NCI-H146 (cell line): ENCODE measurements around the gene SGO1.

Experiments used
- DNase-seq: peaks from one replicate; lab custom pipeline; 2025; lab: John Stamatoyannopoulos, UW

The SGO1 gene

DNA sequence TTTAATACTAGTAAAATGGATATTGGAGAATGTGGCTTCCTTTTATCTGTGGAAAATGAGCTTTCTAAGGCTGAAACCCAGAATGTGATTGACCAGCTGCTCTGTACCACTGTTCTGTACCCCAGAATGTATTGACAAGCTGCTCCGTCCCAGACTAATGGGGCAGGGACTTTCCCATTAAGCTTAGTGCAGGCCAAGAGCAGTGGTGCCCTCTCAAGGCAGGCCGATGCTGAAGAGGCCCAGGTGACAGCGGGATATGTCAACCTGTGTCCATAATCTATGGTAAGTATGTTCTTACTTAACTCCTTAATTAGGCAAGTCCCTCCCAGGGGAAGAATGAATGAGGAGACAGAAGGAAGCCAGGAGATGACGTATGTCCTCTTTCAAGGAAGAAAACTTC is 31.1 kb downstream of the SGO1 start:
- no peak for DNase-seq

DNA sequence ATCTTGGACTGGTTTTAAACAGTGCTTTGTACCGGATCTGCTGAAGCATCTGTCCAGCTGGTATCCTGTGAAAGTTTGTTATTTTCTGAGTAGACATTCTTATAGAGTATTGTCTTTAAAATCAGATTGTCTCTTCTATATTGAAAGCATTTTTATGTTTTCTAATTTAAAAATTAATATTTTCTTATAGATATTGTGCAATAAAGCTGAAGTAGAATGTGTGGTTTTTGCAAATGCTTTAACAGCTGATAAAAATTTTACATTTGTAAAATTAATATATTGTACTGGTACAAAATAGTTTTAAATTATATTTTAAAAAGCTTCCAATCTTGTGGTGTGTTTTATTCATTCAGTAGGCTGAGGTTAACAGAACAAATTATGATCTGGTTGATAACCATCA is 31.9 kb downstream of the SGO1 start:
- no peak for DNase-seq

GRCh38 chr3:20148466-20148865 is 37.5 kb downstream of the SGO1 start:
- DNase-seq: no peak

DNA sequence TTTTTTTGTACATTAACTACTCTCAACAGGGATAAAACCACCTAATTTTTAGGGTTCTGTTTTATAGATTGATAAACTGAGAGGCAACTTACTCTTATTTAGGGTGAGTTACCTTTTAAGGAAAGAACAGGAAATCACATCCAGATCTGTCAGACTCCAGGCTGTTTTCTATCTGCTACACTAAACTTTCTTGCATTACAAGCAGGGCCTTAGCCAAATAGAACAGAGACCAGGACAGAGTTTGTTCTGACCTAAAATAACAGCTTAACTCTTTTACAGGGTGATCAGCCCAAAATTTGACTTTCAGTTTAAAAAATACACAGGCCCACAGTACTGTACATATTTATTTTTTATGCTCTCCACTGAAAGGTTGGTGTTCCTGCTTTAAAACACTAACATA is 38.6 kb downstream of the SGO1 start:
- no peak for DNase-seq

- DNase-seq: no peak
These were observed 39.7 kb downstream of the SGO1 start for GRCh38 chr3:20146301-20146700.

- DNase-seq: no peak
These were observed 40.1 kb downstream of the SGO1 start for GRCh38 chr3:20145874-20146273.

DNA sequence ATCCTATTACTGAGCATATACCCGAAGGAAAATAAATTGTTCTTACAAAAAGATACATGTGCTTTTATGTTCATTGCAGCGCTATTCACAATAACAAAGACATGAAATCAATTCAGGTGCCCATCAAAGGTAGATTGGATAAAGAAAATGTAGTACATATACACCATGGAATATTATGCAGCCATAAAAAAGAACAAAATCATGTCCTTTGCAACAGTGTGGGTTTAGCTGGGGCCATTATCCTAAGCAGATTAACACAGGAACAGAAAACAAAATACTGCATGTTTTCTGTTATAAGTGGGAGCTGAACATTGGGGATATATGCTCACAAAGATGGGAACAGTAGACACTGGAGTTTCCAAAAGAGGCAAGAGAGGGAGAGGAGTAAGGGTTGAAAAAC is 42.5 kb downstream of the SGO1 start:
- no peak for DNase-seq

DNA sequence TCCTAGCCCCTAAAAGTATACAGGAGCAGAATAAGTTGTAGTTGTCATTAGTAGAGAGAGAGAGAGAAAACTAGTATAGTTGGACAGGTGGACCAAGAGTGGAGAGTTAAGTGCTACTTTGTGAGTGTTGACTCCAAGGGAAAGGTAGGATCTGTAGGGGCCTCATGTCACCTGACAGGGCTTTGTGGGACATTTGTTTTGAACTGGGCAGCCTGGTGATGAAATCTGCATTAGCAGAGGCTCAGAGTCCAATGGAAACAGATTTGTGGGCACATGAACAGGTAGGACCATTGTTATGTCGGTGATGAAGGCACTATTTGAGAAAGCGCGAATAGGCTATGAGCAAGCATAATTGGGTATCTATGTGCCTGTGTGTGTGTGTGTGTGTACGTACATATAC is 43.5 kb downstream of the SGO1 start:
- no peak for DNase-seq

DNA sequence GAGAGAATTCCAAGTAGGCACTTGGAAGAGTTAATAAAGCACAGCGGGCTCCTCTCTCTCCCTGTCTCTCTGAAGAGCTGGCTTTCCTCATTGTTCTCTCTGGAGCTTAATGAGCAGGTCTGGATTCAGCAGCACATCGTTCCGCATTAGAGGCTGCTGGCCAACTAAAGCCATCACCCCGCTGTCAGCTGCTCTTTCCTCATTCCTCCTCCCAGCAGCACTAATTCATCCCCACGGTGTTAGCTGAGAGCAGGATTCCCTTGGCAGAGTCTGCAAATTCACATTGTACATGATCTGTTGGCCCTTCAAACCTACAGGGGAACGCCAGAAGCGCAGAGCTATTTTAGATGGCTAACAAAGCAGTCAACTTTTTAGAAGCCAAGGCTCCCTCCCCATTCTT is 44.2 kb downstream of the SGO1 start:
- DNase-seq: no peak

- no peak for DNase-seq
These were observed 44.7 kb downstream of the SGO1 start for GRCh38 chr3:20141316-20141715.

DNA sequence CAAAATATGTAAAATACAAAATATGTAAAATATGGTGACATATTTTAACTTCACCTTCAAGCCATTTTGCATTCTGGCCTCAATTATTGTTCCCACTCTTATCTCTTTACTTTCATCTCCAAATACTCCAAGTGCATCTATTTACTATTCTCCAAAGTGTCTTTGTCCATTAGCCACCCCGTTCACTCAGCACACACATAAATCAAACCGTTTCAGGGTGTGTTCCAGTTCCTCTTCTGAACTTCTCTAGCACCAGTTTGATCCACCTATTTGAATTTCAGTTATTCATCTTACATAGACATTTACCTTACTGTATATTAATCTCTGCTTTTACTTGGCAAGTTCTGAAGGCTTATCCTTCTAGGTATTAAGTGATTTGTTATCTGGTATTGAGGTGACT is 45.1 kb downstream of the SGO1 start:
- DNase-seq: no peak

DNA sequence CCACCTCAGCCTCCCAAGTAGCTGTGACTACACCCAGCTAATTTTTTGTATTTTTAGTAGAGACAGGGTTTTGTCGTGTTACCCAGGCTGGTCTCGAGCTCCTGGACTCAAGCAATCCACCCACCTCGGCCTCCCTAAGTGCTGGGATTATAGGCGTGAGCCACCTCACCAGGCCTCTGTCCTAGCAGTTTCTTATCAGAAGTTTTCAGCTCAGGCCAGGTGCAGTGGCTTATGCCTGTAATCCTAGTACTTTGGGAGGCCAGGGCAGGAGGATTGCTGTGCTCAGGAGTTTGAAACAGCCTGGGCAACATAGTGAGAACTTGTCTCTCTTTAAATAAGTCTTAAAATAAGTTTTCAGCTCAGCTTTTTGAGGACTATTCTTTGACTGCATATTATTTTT is 48.4 kb downstream of the SGO1 start:
- no peak for DNase-seq

GRCh38 chr3:20136231-20136630 is 49.8 kb downstream of the SGO1 start:
- no peak for DNase-seq

DNA sequence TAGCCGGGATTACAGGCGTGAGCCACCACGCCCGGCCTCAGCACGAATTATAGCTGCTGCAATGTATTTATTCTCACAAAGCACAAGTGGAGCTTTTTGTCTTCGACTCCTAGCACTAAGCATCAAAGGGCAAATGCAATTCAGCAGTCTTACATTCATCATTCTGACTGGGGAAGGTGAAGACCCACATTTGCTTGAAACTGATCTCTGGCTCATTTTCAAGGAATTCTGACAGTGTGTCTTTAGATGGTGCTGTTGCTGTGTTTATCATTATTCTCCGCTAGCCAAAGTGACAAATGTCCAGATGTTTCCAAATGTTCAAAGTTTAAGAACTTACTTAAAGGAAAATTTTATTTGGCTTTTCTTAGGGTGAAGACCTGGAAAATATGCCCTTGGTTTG is 55.9 kb downstream of the SGO1 start:
- no peak for DNase-seq

- DNase-seq: no peak
These were observed 57.6 kb downstream of the SGO1 start for GRCh38 chr3:20128358-20128757.

- DNase-seq: no peak
These were observed 60.1 kb downstream of the SGO1 start for GRCh38 chr3:20125897-20126296.

- no peak for DNase-seq
These were observed 60.7 kb downstream of the SGO1 start for GRCh38 chr3:20125289-20125688.

GRCh38 chr3:20123131-20123652 is 62.8 kb downstream of the SGO1 start:
- no peak for DNase-seq

GRCh38 chr3:20121088-20121487 is 64.9 kb downstream of the SGO1 start:
- no peak for DNase-seq
